HCT116 (cell line): ENCODE data around the gene GPR139.

Source experiments
- CEBPB ChIP-seq: IDR thresholded peaks from 2 replicates; pipeline ENCODE4 v1.6.1; 2012; ENCODE audit warnings: low read depth
- CTCF ChIP-seq, 3 experiments: fragments of 200-600 bp in 1 of 3; sonication (generic) in 1 of 3; IDR thresholded peaks in 2 of 3; conservative IDR thresholded peaks in 1 of 3; 2 replicates each; pipeline ENCODE4 v1.5.1; 2012 to 2017; ENCODE audit warnings: low read depth in 2 of 3, low read length in 2 of 3, antibody characterized with exemption in 1 of 3, borderline replicate concordance in 1 of 3, control low read depth in 1 of 3, mild to moderate bottlenecking in 1 of 3, mixed read lengths in 1 of 3, mixed run types in 1 of 3, moderate library complexity in 1 of 3; ENCODE audit not compliant: insufficient read depth in 1 of 3
- ELF1 ChIP-seq: IDR thresholded peaks from 2 replicates; pipeline ENCODE4 v1.6.1; 2012; ENCODE audit warnings: low read depth, borderline replicate concordance
- POLR2AphosphoS5 ChIP-seq: IDR thresholded peaks from 2 replicates; pipeline ENCODE4 v1.6.1; 2011; ENCODE audit warnings: mild to moderate bottlenecking, low read depth, low read length, moderate library complexity
- SIN3A ChIP-seq: IDR thresholded peaks from 2 replicates; pipeline ENCODE4 v1.6.1; 2012; ENCODE audit warnings: low read depth

- TF ChIP-seq CTCF (IDR thresholded peaks at IDR 0.05 in 2 of 3, conservative IDR thresholded peaks at IDR 0.05 in 1 of 3; ENCODE audit: borderline replicate concordance in 1 of 3, insufficient read depth in 1 of 3, low read depth in 2 of 3, low read length in 2 of 3) (no peak), ELF1 (no peak), POLR2AphosphoS5 (no peak), CEBPB (no peak), SIN3A (no peak)
These were observed 5.4 kb upstream of the GPR139 start for GRCh38 chr16:20079106-20079505.
